Coronary artery (tissue), 2 donors: ENCODE results near the gene ZSWIM1.

ENCODE experiments used
- DNase-seq: peaks from one replicate; pipeline ENCODE4 v3.0.0-alpha.2; 2017; ENCODE audit warnings: low spot score
- H3K27ac ChIP-seq, 2 donors: fragments of 200-600 bp; sonication (generic); one replicate each; pipeline ENCODE4 v1.5.1; 2016 to 2019
- H3K4me3 ChIP-seq: fragments of 200-600 bp; sonication (generic); 2 replicates; pipeline ENCODE4 v1.5.1; 2016; ENCODE audit warnings: mild to moderate bottlenecking, moderate library complexity
- TF ChIP-seq, protein P1 (sequence below): fragments of 200-600 bp; sonication (generic); IDR thresholded peaks from one replicate; pipeline ENCODE4 v1.5.1; 2019; ENCODE audit warnings: antibody characterized with exemption

The ZSWIM1 gene

DNA sequence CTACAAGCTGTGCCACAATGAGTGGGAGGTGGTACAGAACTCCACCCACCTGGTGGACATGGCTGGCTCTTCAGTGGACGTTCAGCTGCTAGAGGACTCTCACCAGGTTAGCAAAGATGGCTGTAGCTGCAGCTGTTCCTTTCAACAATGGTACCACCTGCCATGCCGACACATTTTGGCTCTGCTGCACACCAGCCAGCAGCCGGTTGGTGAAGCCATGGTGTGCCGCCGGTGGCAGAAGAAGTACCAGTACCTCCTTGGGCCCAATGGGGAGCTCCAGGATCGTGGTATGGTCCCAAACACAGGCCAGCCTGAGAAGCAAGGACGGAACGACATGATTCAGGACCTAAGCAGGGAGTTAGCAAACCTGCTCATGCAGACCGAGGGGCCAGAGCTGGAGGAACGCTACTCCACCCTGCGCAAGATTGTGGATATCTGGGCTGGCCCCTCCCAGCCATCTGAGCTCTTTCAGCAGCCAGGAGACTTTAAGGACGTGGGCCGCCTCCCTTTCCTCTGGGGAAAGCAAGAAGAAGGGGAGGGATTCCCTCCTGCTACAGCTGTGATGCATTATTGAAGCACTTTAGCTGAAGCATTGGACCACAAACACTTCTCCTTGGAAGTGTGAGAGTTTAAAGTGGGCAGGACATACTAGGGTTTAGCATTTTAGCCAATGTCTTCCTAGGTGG, 2.8 kb upstream of the ZSWIM1 start:
- Histone ChIP-seq H3K4me3 (no peak overlapping the region), H3K27ac (peak overlapping the region in 1 of 2 donors; percentile 16)
- no peak for DNase-seq
- TF ChIP-seq, protein P1, sequence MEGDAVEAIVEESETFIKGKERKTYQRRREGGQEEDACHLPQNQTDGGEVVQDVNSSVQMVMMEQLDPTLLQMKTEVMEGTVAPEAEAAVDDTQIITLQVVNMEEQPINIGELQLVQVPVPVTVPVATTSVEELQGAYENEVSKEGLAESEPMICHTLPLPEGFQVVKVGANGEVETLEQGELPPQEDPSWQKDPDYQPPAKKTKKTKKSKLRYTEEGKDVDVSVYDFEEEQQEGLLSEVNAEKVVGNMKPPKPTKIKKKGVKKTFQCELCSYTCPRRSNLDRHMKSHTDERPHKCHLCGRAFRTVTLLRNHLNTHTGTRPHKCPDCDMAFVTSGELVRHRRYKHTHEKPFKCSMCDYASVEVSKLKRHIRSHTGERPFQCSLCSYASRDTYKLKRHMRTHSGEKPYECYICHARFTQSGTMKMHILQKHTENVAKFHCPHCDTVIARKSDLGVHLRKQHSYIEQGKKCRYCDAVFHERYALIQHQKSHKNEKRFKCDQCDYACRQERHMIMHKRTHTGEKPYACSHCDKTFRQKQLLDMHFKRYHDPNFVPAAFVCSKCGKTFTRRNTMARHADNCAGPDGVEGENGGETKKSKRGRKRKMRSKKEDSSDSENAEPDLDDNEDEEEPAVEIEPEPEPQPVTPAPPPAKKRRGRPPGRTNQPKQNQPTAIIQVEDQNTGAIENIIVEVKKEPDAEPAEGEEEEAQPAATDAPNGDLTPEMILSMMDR: no peak

DNA sequence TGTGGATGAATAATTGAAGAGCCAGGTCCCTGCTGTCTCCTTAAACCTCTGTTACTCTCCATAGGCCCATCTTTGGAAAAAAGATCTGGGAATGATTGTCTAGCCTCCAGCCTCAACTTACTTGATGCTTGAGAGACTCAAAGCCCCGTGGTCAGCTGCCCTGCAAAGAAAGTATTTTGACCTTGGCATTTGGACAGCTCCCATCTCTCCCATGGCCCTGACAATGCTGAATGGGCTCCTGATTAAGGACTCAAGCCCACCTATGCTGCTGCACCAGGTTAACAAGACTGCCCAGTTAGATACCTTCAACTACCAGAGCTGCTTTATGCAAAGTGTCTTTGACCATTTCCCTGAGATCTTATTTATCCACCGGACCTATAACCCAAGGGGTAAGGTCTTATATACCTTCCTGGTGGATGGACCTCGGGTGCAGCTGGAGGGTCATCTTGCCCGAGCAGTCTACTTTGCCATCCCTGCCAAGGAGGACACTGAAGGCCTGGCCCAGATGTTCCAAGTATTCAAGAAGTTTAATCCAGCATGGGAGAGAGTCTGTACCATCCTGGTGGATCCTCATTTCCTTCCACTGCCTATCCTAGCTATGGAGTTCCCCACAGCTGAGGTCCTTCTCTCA, 1.6 kb downstream of the ZSWIM1 start:
- H3K4me3 ChIP-seq: no peak overlapping the region
- H3K27ac ChIP-seq: no peak overlapping the region
- DNase-seq: no peak
- TF ChIP-seq, protein P1: no peak

DNA sequence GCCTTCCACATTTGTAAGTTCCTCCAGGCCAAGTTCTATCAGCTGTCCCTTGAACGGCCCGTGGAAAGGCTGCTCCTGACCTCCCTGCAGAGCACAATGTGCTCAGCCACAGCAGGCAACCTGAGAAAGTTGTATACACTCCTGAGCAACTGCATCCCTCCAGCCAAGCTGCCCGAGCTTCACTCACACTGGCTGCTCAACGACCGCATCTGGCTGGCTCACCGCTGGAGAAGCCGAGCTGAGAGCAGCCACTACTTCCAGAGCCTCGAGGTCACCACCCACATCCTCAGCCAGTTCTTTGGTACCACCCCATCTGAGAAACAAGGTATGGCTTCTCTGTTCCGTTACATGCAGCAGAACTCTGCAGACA, 2.1 kb downstream of the ZSWIM1 start:
- no peak for DNase-seq
- TF ChIP-seq, protein P1: no peak
- Histone ChIP-seq H3K4me3 (no peak overlapping the region), H3K27ac (no peak overlapping the region)

DNA sequence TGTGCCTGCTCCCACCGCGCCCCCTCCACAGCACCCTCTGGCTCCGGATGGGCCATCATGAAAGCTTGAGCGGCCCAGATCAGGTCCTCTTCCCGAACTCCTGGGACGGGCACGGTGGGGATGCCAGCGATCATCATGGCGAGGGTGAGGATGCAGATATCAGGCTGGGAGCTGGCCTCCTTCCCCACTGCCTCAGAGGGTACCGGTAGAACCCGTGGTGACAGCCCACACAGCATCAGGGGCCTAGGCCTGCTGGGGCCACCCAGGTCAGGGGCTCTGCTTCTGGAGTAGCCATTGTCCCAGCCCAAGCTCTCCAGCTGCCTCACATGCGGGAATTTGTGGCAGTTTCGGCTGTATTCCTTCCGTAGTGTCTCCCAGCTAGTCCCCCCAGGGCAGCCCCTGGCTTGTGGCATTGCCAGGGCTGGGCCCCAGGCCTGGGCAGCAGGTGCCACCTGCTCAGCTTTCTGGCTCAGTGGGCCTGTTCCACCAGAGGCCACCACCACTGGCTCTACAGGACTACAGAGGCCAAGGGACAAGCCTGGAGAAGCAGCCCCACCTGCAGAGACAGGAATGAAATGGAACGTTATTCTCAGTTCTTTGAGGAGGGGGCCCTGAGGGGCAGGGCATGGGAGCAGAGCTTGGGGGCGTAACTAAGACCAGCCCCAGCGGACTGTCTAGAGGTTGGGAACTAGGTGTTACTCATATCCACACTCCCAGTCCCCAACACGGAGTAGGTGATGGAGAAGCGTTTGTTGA, 5.7 kb downstream of the ZSWIM1 start:
- H3K27ac ChIP-seq: no peak overlapping the region
- no peak overlapping the region for H3K4me3 ChIP-seq
- TF ChIP-seq, protein P1: no peak
- no peak for DNase-seq

DNA sequence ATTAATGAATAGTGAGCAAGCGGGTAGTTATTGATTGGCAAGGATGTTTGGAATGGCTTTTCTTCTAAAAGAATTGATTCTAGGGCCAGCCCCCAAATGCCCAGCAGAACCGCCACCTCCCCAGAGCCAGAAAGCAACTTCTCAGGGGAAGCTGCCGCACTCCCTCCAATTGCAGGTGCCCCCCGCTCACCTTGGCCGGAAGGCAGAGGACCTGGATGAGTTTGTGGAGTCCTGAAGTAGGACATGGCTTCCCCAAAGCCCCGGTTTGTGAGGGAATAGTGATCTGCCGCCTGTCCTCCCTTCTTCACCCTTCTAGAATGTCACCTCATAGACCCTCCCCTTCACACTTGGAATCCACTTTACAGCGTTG, 6.3 kb downstream of the ZSWIM1 start, which contains the start of gene SPATA25:
Gene SPATA25, minus strand, starts transcription at position 277 of the 370 bp plus-strand sequence. Its CDS starts 32 bp downstream, at position 245.
- TF ChIP-seq, protein P1: no peak
- Histone ChIP-seq H3K27ac (no peak within 1 kb of the TSS), H3K4me3 (no peak within 1 kb of the TSS)
- no peak for DNase-seq

DNA sequence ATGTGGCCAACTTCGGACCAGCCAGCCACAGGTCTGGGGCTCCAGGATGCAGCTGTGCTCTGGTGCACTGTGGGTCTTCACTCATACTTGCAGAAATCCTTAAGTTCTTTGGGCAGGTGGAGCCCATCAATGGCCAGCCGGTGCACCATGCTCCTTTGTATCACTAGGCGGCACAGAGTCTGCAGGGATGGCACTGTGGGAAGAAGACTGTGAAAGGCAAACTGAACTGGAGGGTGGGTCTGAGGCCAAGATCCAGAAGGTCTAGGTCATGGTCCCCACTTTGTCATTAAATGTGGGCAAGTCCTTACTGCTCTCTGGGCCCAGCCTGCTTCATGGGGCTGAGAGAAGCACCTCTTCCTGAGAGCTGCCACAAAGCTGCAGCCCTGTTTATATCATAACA, 7.7 kb downstream of the ZSWIM1 start:
- TF ChIP-seq, protein P1: no peak
- Histone ChIP-seq H3K27ac (no peak overlapping the region), H3K4me3 (no peak overlapping the region)
- DNase-seq: no peak
